Esophagus squamous epithelium (tissue), 4 donors: ENCODE data around the gene MSX1.

Experiments used
- CTCF ChIP-seq, 6 experiments: fragments of 450-650 bp in 4 of 6; fragments of 200-600 bp in 2 of 6; sonication (generic) in 2 of 6; IDR thresholded peaks; one replicate each; pipeline ENCODE4 v1.5.1; 2016 to 2019; ENCODE audit warnings: antibody characterized with exemption in 6 of 6, mild to moderate bottlenecking in 4 of 6, moderate library complexity in 4 of 6
- POLR2A ChIP-seq, 4 donors: fragments of 450-650 bp; IDR thresholded peaks; one replicate each; pipeline ENCODE4 v1.6.1; 2017; ENCODE audit warnings: antibody characterized with exemption in 4 of 4, mild to moderate bottlenecking in 4 of 4, moderate library complexity in 3 of 4

- TF ChIP-seq POLR2A (IDR thresholded peaks at IDR 0.05) = no peak
- TF ChIP-seq CTCF (IDR thresholded peaks at IDR 0.05) = no peak
Observed at GRCh38 chr4:4901877-4902276, 42.4 kb downstream of the MSX1 start.
